HG03521 (cell line): ENCODE measurements around the gene RIN1.

Experiments used
- ATAC-seq: cut with Tn5 transposase; IDR thresholded peaks from one replicate; pipeline ENCODE4 v1.9.1; 2021; ENCODE audit warnings: mild to moderate bottlenecking, moderate library complexity; ENCODE audit not compliant: unreplicated experiment

RIN1 gene

DNA sequence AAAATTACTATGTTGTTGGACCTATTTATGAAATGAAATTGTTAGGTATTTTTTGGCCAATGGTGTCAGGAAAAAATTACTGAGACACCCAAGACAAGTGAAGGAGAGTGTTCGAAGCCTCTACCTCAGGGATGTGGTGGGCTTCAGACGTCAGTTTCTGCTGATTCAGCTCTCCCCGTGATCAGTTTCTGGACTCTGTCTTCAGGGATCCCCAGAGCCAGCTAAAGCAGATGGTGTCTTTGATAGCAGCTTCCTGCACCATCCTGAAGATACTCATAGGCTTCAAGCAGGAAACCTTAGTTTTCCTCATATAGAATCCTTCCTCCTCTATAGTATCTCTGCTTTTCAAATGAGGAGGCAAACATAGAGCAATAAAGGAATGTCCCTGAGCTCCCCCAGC lies 26.8 kb downstream of the RIN1 start:
- ATAC-seq, result no peak

DNA sequence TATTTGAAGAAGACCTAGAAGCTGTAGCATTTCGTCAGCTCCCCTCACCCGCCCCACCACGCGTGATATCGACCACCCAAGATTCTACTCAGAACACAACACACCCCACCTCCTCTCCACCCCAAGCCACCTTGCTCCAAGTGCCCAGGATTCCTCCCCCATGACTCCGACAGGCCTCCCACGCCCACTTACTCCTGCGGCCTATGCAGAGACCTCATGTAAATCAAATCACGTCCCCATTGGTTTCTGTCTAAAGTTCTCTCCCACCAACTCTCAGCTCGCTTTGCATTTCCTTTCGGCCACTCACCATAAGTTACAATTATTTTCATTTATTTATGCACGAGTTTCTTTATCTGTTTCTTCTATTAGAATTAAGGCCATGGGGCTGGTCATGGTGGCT lies 33.6 kb downstream of the RIN1 start:
- no peak for ATAC-seq

DNA sequence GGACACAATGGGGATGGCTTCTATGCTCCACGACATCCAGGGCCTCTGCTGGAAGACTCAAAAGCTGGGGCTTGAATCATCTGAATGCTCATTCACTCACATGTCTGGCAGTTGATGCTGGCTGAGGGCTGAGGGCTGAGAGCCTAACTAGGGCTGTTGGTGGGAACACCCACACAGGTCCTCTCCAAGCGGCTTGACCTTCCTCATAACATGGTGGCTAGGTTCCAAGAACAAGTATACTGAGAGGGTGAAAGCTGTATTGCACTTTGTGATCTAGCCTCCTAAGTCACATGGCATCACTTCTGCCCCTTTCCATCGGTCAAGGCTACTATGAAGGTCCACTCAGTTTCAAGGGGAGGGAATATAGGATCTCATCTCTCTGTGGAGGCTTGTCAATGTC lies 37.0 kb downstream of the RIN1 start:
- ATAC-seq, result no peak

DNA sequence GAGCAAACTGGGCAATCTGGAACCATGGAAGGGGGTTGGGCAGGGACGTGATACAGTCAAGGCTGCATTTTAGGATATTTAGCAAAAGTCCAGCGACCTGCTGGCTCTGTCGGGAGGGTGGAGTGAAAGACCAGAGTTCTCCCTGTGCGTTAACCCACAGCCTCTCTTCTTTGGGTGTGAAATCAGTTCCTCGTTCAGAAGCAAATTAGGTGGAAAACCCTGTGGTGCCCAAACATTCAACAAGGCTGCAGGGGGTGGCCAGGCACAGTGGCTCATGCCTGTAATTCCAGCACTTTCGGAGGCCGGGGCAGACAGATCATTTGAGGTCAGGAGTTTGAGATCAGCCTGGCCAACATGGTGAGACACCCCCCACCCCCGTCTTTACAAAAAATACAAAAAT lies 38.6 kb downstream of the RIN1 start:
- ATAC-seq, result no peak

DNA sequence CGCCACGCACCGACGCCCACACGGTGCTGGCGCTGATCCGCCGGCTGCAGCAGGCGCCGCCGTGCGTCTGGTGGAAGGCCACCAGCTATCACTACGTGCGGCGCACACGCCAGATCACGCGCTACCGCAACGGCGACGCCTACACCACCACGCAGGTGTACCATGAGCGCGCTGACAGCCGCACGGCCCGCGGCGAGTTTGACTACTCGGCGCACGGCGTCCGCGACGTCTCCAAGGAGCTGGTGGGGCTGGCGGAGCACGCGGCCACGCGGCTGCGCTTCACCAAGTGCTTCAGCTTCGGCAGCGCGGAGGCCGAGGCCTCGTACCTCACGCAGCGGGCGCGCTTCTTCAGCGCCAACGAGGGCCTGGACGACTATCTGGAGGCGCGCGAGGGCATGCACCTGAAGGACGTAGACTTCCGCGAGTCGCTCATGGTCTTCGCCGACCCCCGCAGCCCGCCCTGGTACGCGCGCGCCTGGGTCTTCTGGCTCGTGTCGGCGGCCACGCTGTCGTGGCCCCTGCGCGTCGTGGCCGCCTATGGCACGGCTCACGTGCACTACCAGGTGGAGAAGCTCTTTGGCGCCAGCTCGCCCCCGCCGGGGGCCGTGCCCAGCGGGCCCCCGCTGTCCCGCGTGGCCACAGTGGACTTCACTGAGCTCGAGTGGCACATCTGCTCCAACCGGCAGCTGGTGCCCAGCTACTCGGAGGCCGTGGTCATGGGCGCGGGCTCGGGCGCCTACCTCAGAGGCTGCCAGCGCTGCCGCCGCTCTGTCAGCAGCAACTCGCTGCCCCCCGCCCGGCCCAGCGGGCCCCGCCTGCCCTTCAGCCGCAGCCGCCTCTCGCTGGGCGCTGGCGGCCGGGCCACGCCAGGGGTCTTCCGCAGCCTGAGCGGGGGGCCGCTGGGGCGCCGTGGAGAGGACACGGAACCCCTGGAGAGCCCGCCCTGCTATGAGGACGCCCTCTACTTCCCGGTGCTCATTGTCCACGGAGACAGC lies 41.3 kb downstream of the RIN1 start:
- no peak for ATAC-seq

DNA sequence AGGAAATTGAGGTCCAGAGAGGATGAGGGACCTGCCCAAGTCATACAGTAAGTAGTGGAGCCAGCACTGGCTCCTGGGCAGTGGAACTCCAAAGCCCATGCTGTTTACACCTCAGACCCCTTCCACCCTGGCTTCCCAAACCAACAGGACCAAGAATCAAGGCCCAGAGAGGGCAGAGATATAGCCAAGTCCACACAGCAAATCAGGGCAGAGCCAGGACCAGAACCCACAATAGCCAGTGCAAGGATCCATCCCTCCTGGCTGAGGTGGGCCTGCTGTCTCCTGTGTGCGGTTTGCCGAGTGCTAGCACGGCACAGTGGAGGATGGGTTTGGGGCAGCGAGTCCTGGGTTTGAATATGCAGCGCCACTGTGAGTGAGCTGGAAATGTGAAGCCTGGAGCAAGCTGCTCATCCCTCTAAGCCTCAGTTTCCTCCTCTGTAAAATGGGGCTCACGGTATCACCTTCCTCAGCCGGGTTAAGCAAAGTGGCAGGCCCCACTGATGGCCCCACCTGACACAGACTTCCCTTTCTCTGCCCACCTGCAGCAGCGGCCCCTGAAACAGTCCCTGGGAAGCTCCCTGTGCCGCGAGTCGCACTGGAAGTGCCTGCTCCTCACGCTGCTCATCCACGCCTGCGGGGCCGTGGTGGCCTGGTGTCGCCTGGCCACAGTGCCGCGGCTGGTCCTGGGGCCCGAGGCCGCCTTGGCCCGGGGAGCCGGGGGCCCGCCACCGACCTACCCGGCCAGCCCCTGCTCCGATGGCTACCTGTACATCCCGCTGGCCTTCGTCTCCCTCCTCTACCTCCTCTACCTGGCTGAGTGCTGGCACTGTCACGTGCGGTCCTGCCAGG lies 42.2 kb downstream of the RIN1 start:
- no peak for ATAC-seq

DNA sequence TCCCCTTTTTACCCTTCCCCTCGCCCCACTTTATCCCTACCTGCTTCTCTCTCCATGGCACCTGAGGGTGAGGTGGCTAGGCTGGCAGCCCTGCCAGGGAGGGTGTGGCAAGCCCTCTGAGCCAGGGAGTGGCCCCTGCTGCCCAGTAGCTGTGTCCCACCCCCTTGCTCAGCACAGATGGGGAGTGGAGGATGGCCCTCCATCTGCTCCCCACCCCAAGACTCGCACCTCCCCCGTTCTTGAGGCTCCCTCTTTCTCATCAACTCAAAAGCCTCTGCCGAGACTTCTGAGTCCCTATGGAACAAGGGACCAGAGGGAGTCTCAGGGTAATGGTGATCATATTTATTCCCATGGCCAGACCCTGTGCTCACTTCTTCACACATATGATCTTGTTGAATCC lies 42.9 kb downstream of the RIN1 start:
- no peak for ATAC-seq

DNA sequence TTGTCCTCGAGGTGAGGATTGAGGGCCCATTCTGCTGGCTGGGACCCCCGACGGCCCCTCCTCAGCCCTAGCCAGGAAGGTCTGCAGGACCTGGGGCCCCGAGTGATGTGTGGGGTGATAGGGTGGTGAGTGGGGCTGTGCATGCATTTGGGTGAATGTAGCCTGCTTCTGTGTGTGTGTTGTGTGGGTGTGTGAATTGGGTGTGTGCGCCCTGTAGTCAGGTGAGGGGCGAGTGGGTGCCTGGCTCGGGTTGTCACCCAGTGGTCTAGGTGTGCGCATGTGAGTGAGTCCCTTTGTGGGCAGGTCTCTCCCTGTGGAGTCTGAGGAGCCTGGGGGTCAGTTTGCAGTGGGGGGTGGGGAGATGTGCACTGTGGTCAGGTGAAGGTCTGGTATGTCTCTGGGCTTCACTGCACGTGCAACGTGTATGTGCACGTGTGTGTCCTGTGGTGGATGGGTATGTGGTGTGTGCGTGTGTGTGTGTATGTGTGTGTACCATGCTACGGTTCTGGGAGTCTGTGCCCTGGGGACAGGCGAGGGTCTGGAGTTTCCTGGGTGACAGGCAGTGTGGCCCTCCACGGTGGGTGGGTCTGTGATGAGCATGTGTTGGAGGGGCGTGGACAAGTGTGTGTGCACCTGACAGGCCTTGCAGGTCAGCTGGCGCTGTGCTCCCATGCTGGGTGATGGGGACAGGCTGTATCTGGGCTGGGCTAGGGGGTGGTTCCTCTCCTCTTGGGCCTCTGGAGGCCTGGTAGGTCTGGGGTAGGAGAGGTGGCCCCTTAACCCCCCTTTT lies 43.5 kb downstream of the RIN1 start:
- no peak for ATAC-seq

DNA sequence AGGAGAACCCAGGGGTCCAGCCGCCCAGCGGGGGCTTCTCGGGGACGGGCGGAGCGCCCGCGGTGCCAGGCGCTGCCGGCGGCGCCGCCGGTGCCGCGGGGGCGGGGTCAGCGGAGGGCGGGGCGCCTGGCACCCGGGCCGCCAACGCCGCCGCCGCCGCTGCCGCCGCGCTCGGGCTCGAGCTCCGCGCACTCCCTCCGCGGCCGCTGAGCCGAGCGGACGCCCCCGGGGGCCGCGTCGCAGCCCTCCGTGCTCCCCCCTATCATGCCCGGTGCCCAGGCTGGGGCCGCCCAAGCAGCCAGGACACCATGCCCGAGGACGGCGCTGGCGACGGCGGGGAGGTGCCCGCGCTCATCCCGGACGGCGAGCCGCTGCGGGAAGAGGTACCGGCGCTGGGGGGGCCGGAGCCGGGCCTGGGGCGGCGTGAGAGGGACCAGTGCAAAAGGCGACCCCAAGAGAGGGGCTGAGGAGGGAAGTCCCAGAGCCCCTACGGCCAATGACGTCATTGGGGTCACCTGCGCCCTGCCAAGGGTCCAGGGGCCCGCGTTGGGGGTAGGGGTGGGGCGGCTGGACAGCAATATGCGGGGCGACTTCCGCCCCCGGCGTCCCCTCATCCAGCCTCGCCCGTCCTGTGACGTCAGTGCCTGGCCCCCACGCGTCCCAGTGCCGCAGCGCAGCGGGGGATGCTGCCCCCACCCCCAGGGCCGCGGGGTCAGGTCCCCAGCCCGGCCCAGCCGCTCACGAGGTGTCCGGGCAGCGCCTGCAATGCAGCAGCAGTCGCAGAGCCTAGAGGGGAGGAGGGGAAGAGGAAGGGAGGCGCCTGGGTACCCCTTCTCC lies 44.3 kb downstream of the RIN1 start, which contains the start of gene TMEM151A:
TMEM151A (plus strand) TSS at position 189 of the 837 bp plus-strand sequence; CDS start at position 309, 120 bp downstream.
- no peak for ATAC-seq

DNA sequence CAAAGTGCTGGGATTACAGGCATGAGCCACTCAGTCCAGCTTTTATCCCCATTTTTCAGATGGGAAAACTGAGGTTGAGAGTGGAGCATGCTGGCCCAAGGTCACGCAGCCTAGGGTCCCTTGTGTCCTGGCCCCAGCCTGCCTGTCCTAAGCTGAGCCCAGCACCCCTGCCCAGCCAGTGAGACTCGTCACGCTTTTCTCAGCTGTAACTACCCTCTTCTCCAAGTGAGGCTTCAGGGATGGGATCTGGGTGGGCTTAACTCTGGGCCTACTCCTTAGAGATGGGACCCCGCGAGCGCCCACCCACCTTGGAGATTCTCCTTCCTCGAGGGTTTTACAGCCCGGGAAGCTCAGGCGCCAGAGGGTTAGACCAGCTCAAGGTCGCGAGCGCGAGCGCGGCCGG lies 44.9 kb downstream of the RIN1 start:
- no peak for ATAC-seq

DNA sequence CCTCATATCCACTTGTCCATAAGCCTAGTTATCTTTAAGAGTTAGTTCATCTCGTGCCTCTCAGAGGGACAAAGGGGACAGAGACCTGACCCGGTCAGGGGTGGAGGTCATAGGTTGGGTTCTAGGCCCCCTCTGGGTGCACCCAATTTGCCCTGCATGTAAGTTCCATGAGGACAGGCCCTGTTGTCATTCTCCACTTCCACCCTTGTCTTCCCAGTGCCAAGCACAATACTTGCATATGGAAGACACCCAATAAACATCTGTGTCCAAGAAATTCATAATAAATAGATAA lies 46.0 kb downstream of the RIN1 start:
- no peak for ATAC-seq

DNA sequence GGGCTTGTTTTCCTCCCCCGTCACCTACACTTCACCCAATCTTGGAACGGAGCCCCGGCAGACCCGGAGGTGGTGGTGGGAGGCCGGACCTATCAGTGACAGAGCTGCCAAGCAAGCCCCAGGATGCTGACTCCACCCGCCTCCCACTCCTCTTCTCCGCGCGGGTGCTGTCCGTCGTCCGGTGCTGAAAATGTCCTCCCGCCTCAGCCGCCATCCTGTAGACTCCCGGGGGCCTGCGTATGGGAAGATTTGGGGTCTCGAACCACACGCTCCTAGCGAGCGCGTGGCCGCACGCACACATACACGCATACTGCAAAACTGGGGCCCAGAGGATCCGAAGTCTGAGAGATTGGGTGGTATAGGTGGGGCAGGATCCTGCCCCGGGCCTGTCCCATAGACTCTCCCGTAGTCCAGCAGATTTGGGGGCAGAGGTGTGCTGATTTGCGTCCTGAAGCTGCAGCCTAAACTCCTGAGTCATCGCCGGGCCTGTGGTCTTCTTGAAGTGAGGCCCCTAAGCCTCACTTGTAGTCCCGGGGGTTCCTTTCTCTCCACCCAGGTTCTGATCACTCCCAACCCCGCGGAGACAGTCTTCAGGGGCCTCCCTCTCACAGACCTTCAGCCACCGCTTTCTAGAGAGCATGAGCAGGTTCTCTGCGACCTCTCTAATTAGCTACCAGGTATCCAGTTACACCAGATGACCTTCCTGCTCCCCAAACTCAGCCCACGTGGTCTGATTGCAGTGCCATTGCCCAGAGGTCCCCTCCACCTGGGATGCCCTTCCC lies 46.5 kb downstream of the RIN1 start:
- peak; percentile 34 for ATAC-seq

DNA sequence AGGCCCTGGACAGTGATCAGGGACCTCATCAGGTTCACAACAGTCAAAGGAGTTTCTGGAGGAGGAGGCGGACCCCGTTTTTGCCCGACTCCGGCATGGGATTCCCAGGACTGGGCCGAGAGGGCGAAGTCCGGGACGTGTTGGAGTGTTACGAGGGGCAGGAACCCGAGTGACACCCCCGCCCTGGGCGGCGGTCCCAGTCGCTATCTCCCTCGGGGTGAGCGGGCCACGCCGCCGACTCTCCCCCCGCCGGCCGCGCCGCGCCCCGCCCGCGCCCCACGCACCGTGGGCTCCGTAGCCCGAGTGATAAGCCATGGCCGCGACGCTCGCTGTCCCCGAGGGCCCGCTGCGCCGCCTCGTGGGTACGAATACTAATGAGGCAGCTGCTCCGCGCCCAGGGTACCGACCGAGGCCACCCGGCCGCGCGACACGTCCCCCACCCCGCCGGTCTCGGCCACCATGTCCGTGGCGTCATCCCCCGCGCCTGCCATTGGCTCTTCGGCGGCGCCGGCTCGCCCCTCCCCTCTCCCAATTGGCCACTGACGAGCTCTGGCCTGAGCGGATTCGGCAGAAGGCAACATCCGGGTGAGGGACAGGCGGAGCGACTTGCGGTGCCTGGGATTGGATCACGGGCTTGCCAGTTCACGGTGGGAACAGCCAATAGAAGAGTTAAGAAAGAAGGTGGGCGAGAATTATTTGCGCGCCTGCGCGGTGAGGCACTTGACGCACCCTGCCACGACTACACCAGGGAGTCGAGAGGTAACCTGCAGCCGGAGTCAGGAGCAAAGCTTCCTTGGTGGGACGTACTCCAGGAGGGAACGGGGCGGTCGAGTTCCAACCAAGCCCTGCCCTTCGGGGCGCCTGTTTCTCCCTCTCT lies 47.3 kb downstream of the RIN1 start, which contains the start of gene YIF1A:
YIF1A (minus strand) TSS at position 473 of the 877 bp plus-strand sequence; CDS start at position 315, 158 bp downstream.
- ATAC-seq, result peak; percentile 88

DNA sequence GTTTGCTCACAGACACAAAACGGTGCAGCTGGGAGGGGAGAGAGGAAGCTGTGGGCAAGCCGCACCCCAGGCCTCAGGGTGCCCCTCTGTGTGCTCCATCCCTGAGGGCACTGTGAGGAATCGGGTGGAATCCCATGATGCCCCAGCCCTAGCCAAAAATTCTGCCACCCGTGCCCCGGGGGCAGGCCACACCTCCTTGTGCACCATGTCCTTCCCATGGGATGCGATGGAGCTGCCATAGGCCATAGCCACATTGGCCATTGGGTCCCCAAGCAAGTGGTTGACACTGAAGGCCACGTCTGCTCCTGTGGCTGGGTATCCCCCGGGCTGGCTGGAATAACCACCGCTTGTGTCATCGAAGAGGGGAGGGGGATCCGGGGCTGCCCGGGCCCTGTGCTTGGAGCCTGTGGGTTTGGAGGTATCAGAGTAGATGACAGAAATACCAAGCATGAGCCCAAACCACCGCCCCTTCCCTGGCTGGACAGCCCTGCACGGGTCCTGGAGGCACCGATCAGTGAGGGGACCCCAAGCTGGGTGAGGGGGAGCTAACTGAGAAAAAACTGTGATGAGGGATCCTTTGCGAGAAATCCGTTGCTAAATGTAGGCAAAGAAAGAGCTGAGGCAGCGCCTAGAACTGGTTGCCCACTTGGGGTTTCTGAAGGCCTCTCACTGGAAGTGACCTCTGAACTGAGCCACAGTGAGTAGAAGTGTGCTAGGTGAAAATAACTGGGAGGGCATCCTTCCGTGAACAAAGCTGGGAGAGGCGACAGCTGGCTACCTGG lies 48.2 kb downstream of the RIN1 start:
- no peak for ATAC-seq

DNA sequence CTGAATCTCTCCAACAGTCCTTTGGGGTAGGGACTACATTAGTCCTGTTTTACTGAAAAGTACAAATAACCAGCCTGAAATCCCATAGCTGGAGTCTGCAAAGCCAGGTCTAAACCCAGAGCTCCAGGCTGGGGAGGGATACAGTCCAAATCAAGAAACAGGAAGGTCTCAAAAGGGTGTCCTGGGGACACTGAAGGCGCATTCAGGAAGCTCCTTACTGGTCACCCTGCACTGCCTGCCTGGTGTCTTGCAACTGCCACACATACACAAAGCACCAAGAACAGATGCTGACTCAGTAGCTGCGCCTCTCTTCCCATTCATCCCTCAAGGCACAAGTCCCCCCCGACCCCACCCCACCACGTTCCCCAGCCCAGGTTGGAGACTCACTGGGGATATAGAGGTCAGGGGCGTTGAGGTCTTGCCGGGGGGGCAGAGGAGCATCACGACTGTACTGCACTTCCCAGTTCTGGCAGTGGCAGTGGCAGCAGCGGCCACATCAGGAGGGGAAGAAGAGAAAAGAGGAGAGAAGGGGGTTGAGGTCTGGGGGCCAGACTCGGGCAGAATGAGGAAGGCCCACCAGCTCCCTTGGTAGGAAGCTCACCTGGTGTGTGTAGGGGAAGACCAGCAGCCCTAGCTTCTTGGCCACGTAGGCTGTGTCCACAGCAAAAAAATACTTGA lies 48.9 kb downstream of the RIN1 start:
- no peak for ATAC-seq

DNA sequence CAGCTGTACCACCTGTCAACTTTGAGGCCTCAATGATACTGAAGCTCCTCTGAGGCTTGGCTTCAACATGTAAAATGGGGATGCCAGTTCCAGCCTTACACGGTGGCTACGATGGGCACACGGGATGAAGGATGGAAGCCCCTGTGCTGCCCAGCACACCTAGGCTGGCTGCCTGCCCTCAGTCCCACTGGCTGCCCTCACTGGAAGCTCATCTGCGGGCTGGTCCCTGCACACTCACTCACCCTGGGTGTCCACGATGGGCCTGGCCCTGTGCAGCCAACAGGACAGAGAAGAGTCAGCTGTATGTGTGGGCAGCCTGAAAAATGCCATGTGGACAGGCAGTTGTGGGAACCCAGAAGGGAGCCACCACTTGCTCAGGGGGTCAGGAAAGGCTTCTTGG lies 49.5 kb downstream of the RIN1 start:
- no peak for ATAC-seq
